Neural cell (in vitro differentiated cells): ENCODE results near the gene CRADD. TPM values are rescaled to one million over a fixed set of nuclear protein-coding genes. Genes with fewer than 3 reads are reported as not detected.

ENCODE experiments used
- H2AFZ ChIP-seq: fragments of 200-600, 300-800 bp; sonication (generic), shearing (Covaris generic); 2 replicates; pipeline ENCODE4 v1.6.0; 2014; ENCODE audit warnings: low read depth, mild to moderate bottlenecking, antibody characterized with exemption, low read length, moderate library complexity
- H3F3A ChIP-seq: fragments of 200-600 bp; shearing (Covaris generic); 2 replicates; pipeline ENCODE4 v1.6.1; 2016; ENCODE audit warnings: mild to moderate bottlenecking, moderate library complexity, mixed read lengths, antibody characterized with exemption, low read length; ENCODE audit not compliant: insufficient read depth, poor library complexity, severe bottlenecking
- H3K27ac ChIP-seq: fragments of 200-600, 300-800 bp; sonication (generic), shearing (Covaris generic); 2 replicates; pipeline ENCODE4 v1.5.1; 2014; ENCODE audit warnings: mild to moderate bottlenecking, low read length, moderate library complexity
- H3K27me3 ChIP-seq: fragments of 300-800, 200-600 bp; sonication (generic), shearing (Covaris generic); 2 replicates; pipeline ENCODE4 v1.6.0; 2014; ENCODE audit warnings: mild to moderate bottlenecking, low read depth, low read length, moderate library complexity; ENCODE audit not compliant: insufficient read depth
- H3K36me3 ChIP-seq: fragments of 300-800, 200-600 bp; sonication (generic), shearing (Covaris generic); 2 replicates; pipeline ENCODE4 v1.5.1; 2014; ENCODE audit warnings: mild to moderate bottlenecking, antibody characterized with exemption, low read length, moderate library complexity; ENCODE audit not compliant: insufficient read depth
- H3K4me2 ChIP-seq: fragments of 300-800, 200-600 bp; sonication (generic), shearing (Covaris generic); 2 replicates; pipeline ENCODE4 v1.6.0; 2014; ENCODE audit warnings: mild to moderate bottlenecking, low read length
- H3K4me3 ChIP-seq: fragments of 300-800, 200-600 bp; sonication (generic), shearing (Covaris generic); 2 replicates; pipeline ENCODE4 v1.5.1; 2014; ENCODE audit warnings: mild to moderate bottlenecking, low read length, moderate library complexity
- H3K79me2 ChIP-seq: fragments of 200-600 bp; shearing (Covaris generic); replicated peaks from 2 replicates; pipeline ENCODE4 v1.6.0; 2014; ENCODE audit warnings: mild to moderate bottlenecking, low read length, moderate library complexity; ENCODE audit not compliant: insufficient read depth
- H3K9ac ChIP-seq: fragments of 300-800, 200-600 bp; sonication (generic), shearing (Covaris generic); 2 replicates; pipeline ENCODE4 v1.6.1; 2016; ENCODE audit warnings: mild to moderate bottlenecking, low read length, mixed read lengths
- H3K9me2 ChIP-seq: fragments of 200-600 bp; shearing (Covaris generic); 2 replicates; pipeline ENCODE4 v1.6.1; 2016; ENCODE audit warnings: mild to moderate bottlenecking, low read length, mixed read lengths; ENCODE audit not compliant: insufficient read depth
- H3K9me3 ChIP-seq: fragments of 200-600, 300-800 bp; sonication (generic), shearing (Covaris generic); 2 replicates; pipeline ENCODE4 v1.6.1; 2016; ENCODE audit warnings: mild to moderate bottlenecking, mixed run types, low read length, moderate library complexity, mixed read lengths
- H4K20me1 ChIP-seq: fragments of 200-600 bp; shearing (Covaris generic); 2 replicates; pipeline ENCODE4 v1.6.1; 2016; ENCODE audit warnings: mild to moderate bottlenecking, mixed run types; ENCODE audit not compliant: insufficient read depth
- CTCF ChIP-seq: fragments of 450-650 bp; IDR thresholded peaks from 2 replicates; pipeline ENCODE4 v1.5.1; 2014; ENCODE audit warnings: antibody characterized with exemption, mild to moderate bottlenecking, moderate library complexity; ENCODE audit not compliant: poor library complexity, severe bottlenecking
- EP300 ChIP-seq: fragments of 450-650 bp; conservative IDR thresholded peaks from 2 replicates; pipeline ENCODE4 v1.6.1; 2014; ENCODE audit warnings: antibody characterized with exemption, mild to moderate bottlenecking, moderate library complexity; ENCODE audit not compliant: poor library complexity, severe bottlenecking
- EZH2 ChIP-seq: fragments of 200-600, 300-800 bp; shearing (Covaris generic), sonication (generic); IDR thresholded peaks from 2 replicates; pipeline ENCODE4 v1.6.1; 2014; ENCODE audit warnings: antibody characterized with exemption, low read length, borderline replicate concordance, mild to moderate bottlenecking; ENCODE audit not compliant: insufficient read depth, poor library complexity, severe bottlenecking
- MXI1 ChIP-seq: fragments of 450-650 bp; conservative IDR thresholded peaks from 2 replicates; pipeline ENCODE4 v1.6.1; 2014; ENCODE audit warnings: antibody characterized with exemption, mild to moderate bottlenecking; ENCODE audit not compliant: poor library complexity, severe bottlenecking
- POLR2AphosphoS5 ChIP-seq: IDR thresholded peaks from 2 replicates; pipeline ENCODE4 v1.6.1; 2012
- RAD21 ChIP-seq: fragments of 450-650 bp; conservative IDR thresholded peaks from 2 replicates; pipeline ENCODE4 v1.6.1; 2014; ENCODE audit warnings: antibody characterized with exemption, mild to moderate bottlenecking, moderate library complexity
- REST ChIP-seq: IDR thresholded peaks from 2 replicates; pipeline ENCODE4 v1.6.1; 2012; ENCODE audit warnings: borderline replicate concordance
- SMC3 ChIP-seq: fragments of 450-650 bp; conservative IDR thresholded peaks from 2 replicates; pipeline ENCODE4 v1.6.1; 2014; ENCODE audit warnings: antibody characterized with exemption, mild to moderate bottlenecking, moderate library complexity; ENCODE audit not compliant: poor library complexity
- TAF1 ChIP-seq: IDR thresholded peaks from 2 replicates; pipeline ENCODE4 v1.6.1; 2012; ENCODE audit warnings: low read depth
- polyA plus RNA-seq: library from polyadenylated mRNA; depleted of rRNA; stranded (reverse); fragments of >200 nt; gene quantifications from 2 replicates; pipeline ENCODE4 v1.2.3, GENCODE V29; 2014

The CRADD gene
- polyA plus RNA-seq, 1 donor from 2014 or later: 23.5 TPM

- no peaks in the 10 kb centered on the region for H3K9me3 ChIP-seq
- TF ChIP-seq REST: no peak
- peak; percentile 71 for TF ChIP-seq POLR2AphosphoS5
- TF ChIP-seq CTCF: peak; percentile 35
- TF ChIP-seq RAD21: peak; percentile 43
- no peak for TF ChIP-seq MXI1
- TF ChIP-seq EP300: peak; percentile 71
- peak; percentile 33 for TF ChIP-seq SMC3
- H3K4me2 ChIP-seq: no peak overlapping the region
- H3K4me3 ChIP-seq: peak overlapping the region; percentile 32
- no peaks in the 10 kb centered on the region for H3K36me3 ChIP-seq
- peak overlapping the region; percentile 24 for H2AFZ ChIP-seq
- no peaks in the 10 kb centered on the region for H3K79me2 ChIP-seq
- H3K27me3 ChIP-seq: no peaks in the 10 kb centered on the region
- H4K20me1 ChIP-seq: no peaks in the 10 kb centered on the region
- H3K9ac ChIP-seq: peak overlapping the region; percentile 35
- no peaks in the 10 kb centered on the region for H3K9me2 ChIP-seq
- H3K27ac ChIP-seq: peak overlapping the region; percentile 81
- H3F3A ChIP-seq: no peaks in the 10 kb centered on the region
Observed at GRCh38 chr12:93805736-93806141, 128.6 kb downstream of the CRADD start.

GRCh38 chr12:93807354-93807753, 130.2 kb downstream of the CRADD start:
- no peaks in the 10 kb centered on the region for H3K36me3 ChIP-seq
- H3K4me2 ChIP-seq: no peak overlapping the region
- no peak overlapping the region for H2AFZ ChIP-seq
- H3K4me3 ChIP-seq: no peak overlapping the region
- no peak for TF ChIP-seq SMC3
- TF ChIP-seq CTCF: no peak
- no peak for TF ChIP-seq RAD21
- no peak for TF ChIP-seq POLR2AphosphoS5
- no peak for TF ChIP-seq MXI1
- TF ChIP-seq TAF1: no peak
- no peak for TF ChIP-seq REST
- no peak for TF ChIP-seq EZH2
- TF ChIP-seq EP300: no peak
- H3K9ac ChIP-seq: no peak overlapping the region
- H3F3A ChIP-seq: no peaks in the 10 kb centered on the region
- no peaks in the 10 kb centered on the region for H3K27me3 ChIP-seq
- peak overlapping the region; percentile 81 for H3K27ac ChIP-seq
- H4K20me1 ChIP-seq: no peaks in the 10 kb centered on the region
- no peaks in the 10 kb centered on the region for H3K9me3 ChIP-seq
- no peaks in the 10 kb centered on the region for H3K79me2 ChIP-seq
- H3K9me2 ChIP-seq: no peaks in the 10 kb centered on the region
